Measurements from ENCODE around the gene PCYT2.

PCYT2 gene

GRCh38 chr17:81877569-81877968 lies 33.6 kb downstream of the PCYT2 start:
- DNase-seq (ENCODE audit: extremely low read depth, low read depth), result no peak
- TF ChIP-seq, protein P1, sequence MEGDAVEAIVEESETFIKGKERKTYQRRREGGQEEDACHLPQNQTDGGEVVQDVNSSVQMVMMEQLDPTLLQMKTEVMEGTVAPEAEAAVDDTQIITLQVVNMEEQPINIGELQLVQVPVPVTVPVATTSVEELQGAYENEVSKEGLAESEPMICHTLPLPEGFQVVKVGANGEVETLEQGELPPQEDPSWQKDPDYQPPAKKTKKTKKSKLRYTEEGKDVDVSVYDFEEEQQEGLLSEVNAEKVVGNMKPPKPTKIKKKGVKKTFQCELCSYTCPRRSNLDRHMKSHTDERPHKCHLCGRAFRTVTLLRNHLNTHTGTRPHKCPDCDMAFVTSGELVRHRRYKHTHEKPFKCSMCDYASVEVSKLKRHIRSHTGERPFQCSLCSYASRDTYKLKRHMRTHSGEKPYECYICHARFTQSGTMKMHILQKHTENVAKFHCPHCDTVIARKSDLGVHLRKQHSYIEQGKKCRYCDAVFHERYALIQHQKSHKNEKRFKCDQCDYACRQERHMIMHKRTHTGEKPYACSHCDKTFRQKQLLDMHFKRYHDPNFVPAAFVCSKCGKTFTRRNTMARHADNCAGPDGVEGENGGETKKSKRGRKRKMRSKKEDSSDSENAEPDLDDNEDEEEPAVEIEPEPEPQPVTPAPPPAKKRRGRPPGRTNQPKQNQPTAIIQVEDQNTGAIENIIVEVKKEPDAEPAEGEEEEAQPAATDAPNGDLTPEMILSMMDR (IDR thresholded peaks at IDR 0.05; ENCODE audit: low read depth, low read length), result no peak

GRCh38 chr17:81871387-81872230 lies 39.6 kb downstream of the PCYT2 start:
- TF ChIP-seq, protein P1 (IDR thresholded peaks at IDR 0.05; ENCODE audit: low read depth, low read length), result peak; percentile 21
- peak; percentile 74 for DNase-seq (ENCODE audit: extremely low read depth, low read depth)

GRCh38 chr17:81870981-81871386 lies 40.2 kb downstream of the PCYT2 start, which contains the start of gene ARHGDIA:
Gene ARHGDIA (minus strand): TSS chr17:81871337. CDS start chr17:81869930, 1,407 bp downstream.
- DNase-seq (ENCODE audit: extremely low read depth, low read depth), result no peak
- TF ChIP-seq, protein P1 (IDR thresholded peaks at IDR 0.05; ENCODE audit: low read depth, low read length), result no peak

- no peak for DNase-seq (ENCODE audit: extremely low read depth, low read depth)
- TF ChIP-seq, protein P1 (IDR thresholded peaks at IDR 0.05; ENCODE audit: low read depth, low read length), result no peak
These were observed 40.8 kb downstream of the PCYT2 start for GRCh38 chr17:81870131-81870980.

- no peak for DNase-seq (ENCODE audit: extremely low read depth, low read depth)
- TF ChIP-seq, protein P1 (IDR thresholded peaks at IDR 0.05; ENCODE audit: low read depth, low read length), result peak; percentile 69
These were observed 41.7 kb downstream of the PCYT2 start for GRCh38 chr17:81869221-81870130.

GRCh38 chr17:81868674-81869220 lies 42.5 kb downstream of the PCYT2 start:
- peak; percentile 76 for DNase-seq (ENCODE audit: extremely low read depth, low read depth)
- TF ChIP-seq, protein P1 (IDR thresholded peaks at IDR 0.05; ENCODE audit: low read depth, low read length), result no peak

Data from AG09319 (cell line).